Caco-2 (cell line): ENCODE data around the gene DUSP5. TPM values are rescaled to one million over a fixed set of nuclear protein-coding genes. Genes with fewer than 3 reads are reported as not detected.
"Not testable (repeated sequence)": the region's sequence is repeated elsewhere in the genome, so short reads cannot be mapped to it uniquely, and the experiment has no call there.

Source experiments
- BruUV-seq: library from RNA; stranded (reverse); fragments of 400-500 nt; replicated peaks from 2 replicates; lab custom pipeline; 2021; lab: Mats Ljungman, UMichigan
- CTCF ChIA-PET: fragments of 300-600 bp; sonication (Branson Sonifier 250); formaldehyde crosslinking; loops from one replicate; lab custom pipeline; 2022; ENCODE audit warnings: antibody characterized with exemption; lab: Charles Lee
- POLR2A ChIA-PET: fragments of 300-600 bp; sonication (Branson Sonifier 250); formaldehyde crosslinking; loops from one replicate; lab custom pipeline; 2022; ENCODE audit warnings: antibody characterized with exemption; lab: Charles Lee
- DNase-seq, 2 experiments: peaks; one replicate each; pipeline versions ENCODE4 v3.0.0 to v3.0.0-alpha.2; 2020 to 2022
- H3K27me3 ChIP-seq: replicated peaks from 2 replicates; pipeline ENCODE4 v1.6.0; 2011; ENCODE audit warnings: low read length; ENCODE audit not compliant: control insufficient read depth, insufficient read depth
- H3K36me3 ChIP-seq: 2 replicates; pipeline ENCODE4 v1.5.1; 2011; ENCODE audit warnings: low read length; ENCODE audit not compliant: control insufficient read depth, insufficient read depth
- H3K4me1 ChIP-seq: fragments of 250-450 bp; sonication (Bioruptor Pico); 2 replicates; pipeline ENCODE4 v1.5.1; 2020; ENCODE audit warnings: mild to moderate bottlenecking
- H3K4me3 ChIP-seq: 2 replicates; pipeline ENCODE4 v1.5.1; 2011; ENCODE audit warnings: low read depth, mild to moderate bottlenecking, control low read depth, low read length
- H3K9me3 ChIP-seq: fragments of 250-450 bp; sonication (Bioruptor Pico); 2 replicates; pipeline ENCODE4 v1.5.1; 2020; ENCODE audit warnings: mild to moderate bottlenecking, moderate library complexity
- H3K27ac Mint-ChIP-seq: one replicate; pipeline ENCODE4 v1.8.0; 2022; ENCODE audit warnings: mixed read lengths; ENCODE audit not compliant: unreplicated experiment
- H3K27me3 Mint-ChIP-seq: one replicate; pipeline ENCODE4 v1.8.0; 2022; ENCODE audit warnings: mixed read lengths; ENCODE audit not compliant: insufficient read depth, unreplicated experiment
- H3K36me3 Mint-ChIP-seq: one replicate; pipeline ENCODE4 v1.8.0; 2022; ENCODE audit warnings: mild to moderate bottlenecking, mixed read lengths; ENCODE audit not compliant: insufficient read depth, unreplicated experiment
- H3K4me1 Mint-ChIP-seq: one replicate; pipeline ENCODE4 v1.8.0; 2022; ENCODE audit warnings: low read depth, mixed read lengths; ENCODE audit not compliant: unreplicated experiment
- H3K4me3 Mint-ChIP-seq: one replicate; pipeline ENCODE4 v1.8.0; 2022; ENCODE audit warnings: mild to moderate bottlenecking, moderate library complexity, mixed read lengths; ENCODE audit not compliant: unreplicated experiment
- H3K9me3 Mint-ChIP-seq: one replicate; pipeline ENCODE4 v1.8.0; 2022; ENCODE audit warnings: mixed read lengths; ENCODE audit not compliant: unreplicated experiment
- intact Hi-C: fragments of 100-400 bp; cut with micrococcal nuclease; formaldehyde crosslinking; loops from one replicate; pipeline ENCODE4 v1.10.0; 2022; ENCODE audit not compliant: unreplicated experiment
- total RNA-seq: library from RNA; stranded (reverse); gene quantifications from 2 replicates; pipeline ENCODE4 v1.2.3, GENCODE V29; 2022
- TF ChIP-seq, protein P1 (sequence below), 2 experiments: fragments of 200-600 bp in 1 of 2; IDR thresholded peaks; 1 replicate in 1 of 2; 2 replicates in 1 of 2; pipeline versions ENCODE4 v1.5.1 to v1.8.0; 2011 to 2022; ENCODE audit warnings: antibody characterized with exemption in 1 of 2, control low read depth in 1 of 2, inconsistent platforms in 1 of 2, low read depth in 1 of 2, low read length in 1 of 2, mild to moderate bottlenecking in 1 of 2, moderate library complexity in 1 of 2; ENCODE audit not compliant: insufficient read depth in 1 of 2, severe bottlenecking in 1 of 2, unreplicated experiment in 1 of 2

DUSP5 gene
- total RNA-seq, 1 experiment from 2014 or later: 15.0 TPM

GRCh38 chr10:110461088-110461487 lies 36.6 kb upstream of the DUSP5 start:
- intact Hi-C loops: no loop called here
- Mint-ChIP-seq H3K27ac (no peak overlapping the region), H3K36me3 (peaks cover 9% of the 10 kb centered on the region), H3K9me3 (no peaks in the 10 kb centered on the region), H3K4me1 (peaks cover 51% of the 10 kb centered on the region), H3K27me3 (no peaks in the 10 kb centered on the region), H3K4me3 (no peak overlapping the region)
- BruUV-seq: no TSS peak
- ChIA-PET POLR2A (no interaction called here), CTCF (no interaction called here)
- Histone ChIP-seq H3K4me1 (peaks cover 35% of the 10 kb centered on the region), H3K9me3 (no peaks in the 10 kb centered on the region), H3K36me3 (no peaks in the 10 kb centered on the region), H3K27me3 (no peaks in the 10 kb centered on the region), H3K4me3 (no peak overlapping the region)
- DNase-seq: no peak
- TF ChIP-seq, protein P1, sequence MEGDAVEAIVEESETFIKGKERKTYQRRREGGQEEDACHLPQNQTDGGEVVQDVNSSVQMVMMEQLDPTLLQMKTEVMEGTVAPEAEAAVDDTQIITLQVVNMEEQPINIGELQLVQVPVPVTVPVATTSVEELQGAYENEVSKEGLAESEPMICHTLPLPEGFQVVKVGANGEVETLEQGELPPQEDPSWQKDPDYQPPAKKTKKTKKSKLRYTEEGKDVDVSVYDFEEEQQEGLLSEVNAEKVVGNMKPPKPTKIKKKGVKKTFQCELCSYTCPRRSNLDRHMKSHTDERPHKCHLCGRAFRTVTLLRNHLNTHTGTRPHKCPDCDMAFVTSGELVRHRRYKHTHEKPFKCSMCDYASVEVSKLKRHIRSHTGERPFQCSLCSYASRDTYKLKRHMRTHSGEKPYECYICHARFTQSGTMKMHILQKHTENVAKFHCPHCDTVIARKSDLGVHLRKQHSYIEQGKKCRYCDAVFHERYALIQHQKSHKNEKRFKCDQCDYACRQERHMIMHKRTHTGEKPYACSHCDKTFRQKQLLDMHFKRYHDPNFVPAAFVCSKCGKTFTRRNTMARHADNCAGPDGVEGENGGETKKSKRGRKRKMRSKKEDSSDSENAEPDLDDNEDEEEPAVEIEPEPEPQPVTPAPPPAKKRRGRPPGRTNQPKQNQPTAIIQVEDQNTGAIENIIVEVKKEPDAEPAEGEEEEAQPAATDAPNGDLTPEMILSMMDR (IDR thresholded peaks at IDR 0.05; ENCODE audit: insufficient read depth in 1 of 2, low read depth in 1 of 2, low read length in 1 of 2, severe bottlenecking in 1 of 2, unreplicated experiment in 1 of 2): no peak

GRCh38 chr10:110461530-110461929 lies 36.2 kb upstream of the DUSP5 start:
- Histone ChIP-seq H3K4me3 (no peak overlapping the region), H3K4me1 (peaks cover 31% of the 10 kb centered on the region), H3K27me3 (no peaks in the 10 kb centered on the region), H3K36me3 (no peaks in the 10 kb centered on the region), H3K9me3 (no peaks in the 10 kb centered on the region)
- no peaks in the 10 kb centered on the region for H3K9me3 Mint-ChIP-seq
- DNase-seq: no peak
- peaks cover 46% of the 10 kb centered on the region for H3K4me1 Mint-ChIP-seq
- ChIA-PET POLR2A (no interaction called here), CTCF (no interaction called here)
- H3K4me3 Mint-ChIP-seq: no peak overlapping the region
- peaks cover 6% of the 10 kb centered on the region for H3K36me3 Mint-ChIP-seq
- H3K27me3 Mint-ChIP-seq: no peaks in the 10 kb centered on the region
- intact Hi-C loops: no loop called here
- TF ChIP-seq, protein P1 (IDR thresholded peaks at IDR 0.05; ENCODE audit: insufficient read depth in 1 of 2, low read depth in 1 of 2, low read length in 1 of 2, severe bottlenecking in 1 of 2, unreplicated experiment in 1 of 2): no peak
- BruUV-seq: no TSS peak
- H3K27ac Mint-ChIP-seq: peak overlapping the region; percentile 4

- Mint-ChIP-seq H3K27ac (peak overlapping the region; percentile 4), H3K4me1 (peaks cover 38% of the 10 kb centered on the region), H3K9me3 (no peaks in the 10 kb centered on the region), H3K27me3 (no peaks in the 10 kb centered on the region), H3K36me3 (no peaks in the 10 kb centered on the region), H3K4me3 (no peak overlapping the region)
- Histone ChIP-seq H3K4me1 (peaks cover 22% of the 10 kb centered on the region), H3K27me3 (no peaks in the 10 kb centered on the region), H3K9me3 (no peaks in the 10 kb centered on the region), H3K4me3 (no peak overlapping the region), H3K36me3 (no peaks in the 10 kb centered on the region)
- BruUV-seq: no TSS peak
- intact Hi-C loops: no loop called here
- no peak for DNase-seq
- ChIA-PET POLR2A (no interaction called here), CTCF (no interaction called here)
- TF ChIP-seq, protein P1 (IDR thresholded peaks at IDR 0.05; ENCODE audit: insufficient read depth in 1 of 2, low read depth in 1 of 2, low read length in 1 of 2, severe bottlenecking in 1 of 2, unreplicated experiment in 1 of 2): no peak
Measured at GRCh38 chr10:110462166-110463095, 35.3 kb upstream of the DUSP5 start.

DNA sequence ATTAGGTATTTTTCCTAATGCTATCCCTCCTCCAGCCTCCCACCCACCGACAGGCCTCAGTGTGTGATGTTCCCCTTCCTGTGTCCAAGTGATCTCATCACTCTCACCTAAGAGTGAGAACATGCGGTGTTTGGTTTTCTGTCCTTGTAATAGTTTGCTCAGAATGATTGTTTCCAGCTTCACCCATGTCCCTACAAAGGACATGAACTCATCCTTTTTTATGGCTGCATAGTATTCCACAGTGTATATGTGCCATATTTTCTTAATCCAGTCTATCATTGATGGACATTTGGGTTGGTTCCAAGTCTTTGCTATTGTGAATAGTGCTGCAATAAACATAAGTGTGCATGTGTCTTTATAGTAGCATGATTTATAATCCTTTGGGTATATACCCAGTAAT lies 29.4 kb upstream of the DUSP5 start:
- CTCF ChIA-PET, H3K36me3 Mint-ChIP-seq, H3K27me3 ChIP-seq, intact Hi-C loops, H3K4me3 Mint-ChIP-seq, BruUV-seq, H3K27me3 Mint-ChIP-seq, H3K9me3 ChIP-seq, DNase-seq, H3K27ac Mint-ChIP-seq, POLR2A ChIA-PET, H3K4me3 ChIP-seq, H3K36me3 ChIP-seq, H3K9me3 Mint-ChIP-seq: not testable (repeated sequence)
- peaks cover 10% of the 10 kb centered on the region for H3K4me1 ChIP-seq
- H3K4me1 Mint-ChIP-seq: peaks cover 14% of the 10 kb centered on the region

GRCh38 chr10:110470541-110470940 lies 27.2 kb upstream of the DUSP5 start:
- CTCF ChIA-PET: interaction anchor here (0.6 kb wide), 1 partner anchor 130 kb away, joined by 5 read pairs; no protein-coding TSS in a partner anchor
- H3K36me3 ChIP-seq, H3K4me3 Mint-ChIP-seq, H3K27ac Mint-ChIP-seq, H3K9me3 ChIP-seq, BruUV-seq, H3K9me3 Mint-ChIP-seq, H3K27me3 ChIP-seq, H3K4me1 Mint-ChIP-seq, H3K4me3 ChIP-seq, POLR2A ChIA-PET, H3K36me3 Mint-ChIP-seq, H3K27me3 Mint-ChIP-seq, DNase-seq, intact Hi-C loops: not testable (repeated sequence)
- peaks cover 13% of the 10 kb centered on the region for H3K4me1 ChIP-seq
